Left colon (tissue), 2 donors: Measurements from ENCODE around the gene WDR70. TPM values are rescaled to one million over a fixed set of nuclear protein-coding genes. Genes with fewer than 3 reads are reported as not detected.
"Not testable (repeated sequence)": the region's sequence is repeated elsewhere in the genome, so short reads cannot be mapped to it uniquely, and the experiment has no call there.

Source experiments
- ATAC-seq: fragments of 200-7000 bp; cut with Tn5 transposase; one replicate; pipeline ENCODE4 v1.9.1; 2020; ENCODE audit warnings: mild to moderate bottlenecking, moderate library complexity
- DNase-seq, 2 donors: peaks; one replicate each; pipeline ENCODE4 v3.0.0-alpha.2; 2020
- intact Hi-C, 2 donors: fragments of 100-400 bp; cut with DNase I in 1 of 2; cut with micrococcal nuclease in 1 of 2; formaldehyde crosslinking; loops; one replicate each; pipeline versions ENCODE4 v1.11.2 to v1.14.0; 2022; cut with DNase I, micrococcal nuclease
- total RNA-seq, 2 donors: library from RNA; stranded (reverse); fragmentation: NEBNext Ultra II Directional; extraction: Animal tissue kit (Norgen Biotek cat#: 25700); gene quantifications; one replicate each; pipeline ENCODE4 v1.2.1, GENCODE V29; 2021
- donor health status: DM: no; HTN: no; CAD: no.
- donor health status: DM: yes; HTN: yes; CAD: no.

Gene WDR70
- total RNA-seq, 2 donors from 2014 or later, result 20.3 to 28.6 TPM

DNA sequence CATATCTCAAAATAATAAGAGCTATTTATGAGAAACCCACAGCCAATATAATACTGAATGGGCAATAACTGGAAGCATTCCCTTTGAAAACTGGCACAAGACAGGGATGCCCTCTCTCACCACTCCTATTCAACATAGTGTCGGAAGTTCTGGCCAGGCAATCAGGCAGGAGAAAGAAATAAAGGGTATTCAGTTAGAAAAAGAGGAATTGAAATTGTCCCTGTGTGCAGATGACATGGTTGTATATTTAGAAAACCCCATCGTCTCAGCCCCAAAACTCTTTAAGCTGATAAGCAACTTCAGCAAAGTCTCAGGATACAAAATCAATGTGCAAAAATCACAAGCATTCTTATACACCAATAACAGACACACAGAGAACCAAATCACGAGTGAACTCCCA lies 66.7 kb downstream of the WDR70 start:
- intact Hi-C loops, DNase-seq, ATAC-seq: not testable (repeated sequence)

- ATAC-seq (no peak), DNase-seq (no peak)
- intact Hi-C loops, result no loop called here
Measured at GRCh38 chr5:37448941-37449340, 69.8 kb downstream of the WDR70 start.

DNA sequence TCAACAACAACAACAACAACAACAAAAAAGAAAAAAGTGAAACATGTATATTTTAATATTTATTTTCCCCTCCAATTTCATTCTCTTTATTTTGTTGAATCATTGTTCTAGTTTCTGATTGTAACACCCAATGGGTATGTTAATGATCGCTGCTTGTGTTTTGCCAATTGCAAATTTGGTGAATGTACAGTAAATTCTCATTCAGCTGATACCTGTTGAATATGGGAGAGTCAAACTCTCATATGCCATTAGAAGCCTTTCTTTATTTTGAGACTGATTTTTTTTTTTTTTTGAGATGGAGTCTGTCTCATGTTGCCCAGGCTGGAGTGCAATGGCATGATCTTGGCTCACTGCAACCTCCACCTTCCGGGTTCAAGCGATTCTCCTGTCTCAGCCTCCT lies 72.9 kb downstream of the WDR70 start:
- ATAC-seq, intact Hi-C loops, DNase-seq: not testable (repeated sequence)

- ATAC-seq, intact Hi-C loops, DNase-seq: not testable (repeated sequence)
Measured at GRCh38 chr5:37453252-37453651, 74.1 kb downstream of the WDR70 start.

DNA sequence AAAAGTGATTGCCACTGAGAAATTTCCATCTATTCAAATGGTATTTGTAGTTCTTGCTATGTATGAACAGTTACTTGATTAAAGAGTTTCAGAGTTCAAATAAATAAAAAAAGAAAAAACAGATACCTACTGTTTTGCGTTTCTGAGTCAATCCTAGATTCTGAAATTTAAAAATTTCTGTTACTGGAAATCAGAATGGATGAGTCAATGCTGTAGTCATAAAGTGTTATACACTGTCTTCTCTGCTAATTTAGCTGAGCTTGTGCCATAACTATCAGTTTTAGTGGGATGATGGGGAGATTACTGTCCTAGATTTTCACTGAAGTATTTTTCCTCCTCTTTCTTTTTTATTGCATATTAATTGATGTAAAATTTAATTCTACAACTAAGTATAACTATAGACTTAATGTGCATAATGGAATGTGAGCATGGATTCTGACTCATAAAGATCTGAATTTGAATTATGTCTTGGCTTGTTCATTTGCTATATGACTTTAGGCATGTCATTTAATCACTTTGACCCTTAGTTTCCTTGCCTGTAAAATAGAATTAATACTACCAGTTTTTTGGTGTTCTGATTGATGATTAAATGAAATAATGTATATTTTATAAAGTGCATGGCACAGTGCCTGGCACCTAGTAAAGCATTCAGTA lies 75.4 kb downstream of the WDR70 start:
- ATAC-seq, intact Hi-C loops, DNase-seq: not testable (repeated sequence)

- ATAC-seq, DNase-seq, intact Hi-C loops: not testable (repeated sequence)
Measured at GRCh38 chr5:37463191-37464051, 84.3 kb downstream of the WDR70 start.

- intact Hi-C loops, ATAC-seq, DNase-seq: not testable (repeated sequence)
Measured at GRCh38 chr5:37464581-37464980, 85.5 kb downstream of the WDR70 start.

DNA sequence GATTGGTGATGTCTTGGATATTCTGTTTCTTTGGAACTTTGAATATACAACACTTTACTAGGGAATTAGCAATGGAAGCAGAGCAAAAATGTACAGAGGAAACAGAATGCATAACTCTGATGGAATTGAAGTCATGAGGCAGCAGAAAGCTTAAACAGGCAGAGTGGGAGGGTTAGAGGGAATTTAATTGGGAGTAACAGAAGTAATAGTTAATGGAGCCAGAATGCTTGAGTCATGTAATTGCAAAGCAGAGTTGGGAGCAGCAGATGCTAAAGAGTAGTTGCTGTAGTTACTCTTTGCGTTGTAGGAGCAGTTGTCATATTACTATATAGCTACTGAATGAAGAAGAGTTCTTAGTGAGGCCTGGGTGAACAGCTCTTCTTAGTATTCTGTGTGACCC lies 90.3 kb downstream of the WDR70 start:
- intact Hi-C loops, DNase-seq, ATAC-seq: not testable (repeated sequence)

GRCh38 chr5:37471666-37472197 lies 92.6 kb downstream of the WDR70 start:
- DNase-seq (no peak), ATAC-seq (no peak)
- intact Hi-C loops, result no loop called here

DNA sequence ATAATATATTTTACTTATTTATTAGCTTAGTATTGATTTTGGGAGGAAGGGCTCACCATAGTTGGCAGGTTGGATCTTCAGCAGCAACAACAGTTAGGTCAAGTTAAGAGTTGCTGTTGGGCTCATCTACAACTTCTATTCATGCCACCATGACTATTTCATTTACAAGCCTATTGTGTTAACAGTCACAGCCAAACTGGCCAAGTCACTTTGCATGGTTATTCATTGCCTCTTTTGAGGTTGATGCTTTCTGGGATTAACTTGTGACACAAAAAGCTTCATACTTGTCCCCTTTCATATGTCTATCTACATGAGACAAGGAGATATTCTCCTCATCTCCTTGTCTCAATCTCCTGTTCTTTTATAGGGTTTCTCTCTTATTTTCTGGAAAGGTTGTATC lies 98.3 kb downstream of the WDR70 start:
- DNase-seq (no peak), ATAC-seq (no peak)
- intact Hi-C loops, result no loop called here

- ATAC-seq, result no peak
- DNase-seq, result no peak
- intact Hi-C loops, result no loop called here
Measured at GRCh38 chr5:37478121-37478894, 99.2 kb downstream of the WDR70 start.

DNA sequence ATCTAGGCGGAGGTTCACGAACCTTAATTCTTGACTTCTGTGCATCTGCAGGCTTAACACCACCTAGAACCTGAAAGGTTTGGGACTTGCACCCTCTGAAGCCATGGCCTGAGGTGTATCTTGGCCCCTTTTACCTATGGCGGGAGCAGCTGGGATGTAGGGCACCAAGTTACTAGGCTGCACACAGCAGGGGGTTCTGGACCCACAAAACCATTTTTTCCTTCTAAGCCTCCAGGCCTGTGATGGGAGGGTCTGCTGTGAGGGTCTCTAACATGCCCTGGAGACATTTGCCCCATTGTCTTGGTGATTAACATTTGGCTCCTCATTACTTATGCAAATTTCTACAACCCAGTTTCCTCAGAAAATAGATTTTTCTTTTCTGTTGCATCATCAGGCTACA lies 102.3 kb downstream of the WDR70 start:
- DNase-seq, intact Hi-C loops, ATAC-seq: not testable (repeated sequence)

GRCh38 chr5:37490120-37490810 lies 111.1 kb downstream of the WDR70 start:
- ATAC-seq, result no peak
- intact Hi-C loops, result no loop called here
- no peak for DNase-seq

DNA sequence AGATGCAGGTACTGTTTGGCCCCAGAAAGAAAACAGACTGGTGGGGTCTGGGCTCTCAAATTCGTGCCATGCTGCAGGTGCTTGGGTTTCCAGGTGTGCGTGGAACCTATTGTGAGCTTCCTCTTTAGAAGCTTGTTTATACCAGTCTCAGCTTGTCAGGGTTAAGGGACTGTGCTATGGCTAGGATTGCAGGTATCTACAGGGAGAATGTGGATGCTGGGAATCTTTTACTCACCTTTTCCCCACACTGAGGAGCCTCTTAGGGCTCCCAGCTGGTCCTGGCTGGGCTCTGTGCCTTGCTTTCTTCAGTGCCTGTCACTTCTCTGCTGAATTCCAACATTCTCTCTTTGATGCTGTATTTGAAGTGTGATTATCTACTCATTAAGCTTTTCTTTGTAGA lies 111.8 kb downstream of the WDR70 start:
- intact Hi-C loops, result no loop called here
- DNase-seq, result no peak
- no peak for ATAC-seq

DNA sequence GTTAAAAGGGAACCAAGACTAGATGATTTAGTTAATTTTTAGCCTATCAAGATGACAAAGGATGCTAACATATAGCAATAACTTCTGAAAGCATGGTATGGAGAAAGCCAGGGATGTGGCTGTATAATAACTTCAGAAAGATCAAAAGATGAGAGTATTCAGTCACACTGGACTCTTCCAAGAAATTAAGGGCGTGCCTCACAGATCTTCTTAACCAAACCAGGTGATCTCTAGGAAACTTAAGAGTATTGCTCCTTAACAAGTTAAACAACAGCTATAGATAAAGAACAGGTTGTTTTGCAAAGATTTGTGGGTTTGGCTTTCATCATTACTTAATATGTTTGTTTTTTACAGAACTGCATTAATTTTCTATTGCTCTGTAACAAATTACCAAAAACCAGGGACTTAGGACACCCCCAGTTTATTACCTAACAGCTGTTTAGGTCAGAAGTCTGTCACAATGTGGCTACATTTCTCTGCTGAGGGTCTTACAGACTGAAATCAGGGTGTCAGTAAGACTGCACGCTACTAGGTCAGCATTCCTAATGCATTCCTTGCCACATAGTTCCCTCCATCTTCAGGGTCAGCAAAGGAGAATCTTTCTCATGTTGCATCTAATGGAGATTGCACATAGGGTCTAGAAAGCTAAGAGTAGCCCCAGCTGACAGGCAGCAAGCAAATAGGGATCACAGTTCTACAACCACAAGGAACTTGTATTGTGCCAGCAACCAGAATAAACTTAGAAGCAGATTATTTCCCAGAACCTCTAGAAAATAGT lies 113.8 kb downstream of the WDR70 start:
- DNase-seq (no peak), ATAC-seq (no peak)
- intact Hi-C loops, result no loop called here

DNA sequence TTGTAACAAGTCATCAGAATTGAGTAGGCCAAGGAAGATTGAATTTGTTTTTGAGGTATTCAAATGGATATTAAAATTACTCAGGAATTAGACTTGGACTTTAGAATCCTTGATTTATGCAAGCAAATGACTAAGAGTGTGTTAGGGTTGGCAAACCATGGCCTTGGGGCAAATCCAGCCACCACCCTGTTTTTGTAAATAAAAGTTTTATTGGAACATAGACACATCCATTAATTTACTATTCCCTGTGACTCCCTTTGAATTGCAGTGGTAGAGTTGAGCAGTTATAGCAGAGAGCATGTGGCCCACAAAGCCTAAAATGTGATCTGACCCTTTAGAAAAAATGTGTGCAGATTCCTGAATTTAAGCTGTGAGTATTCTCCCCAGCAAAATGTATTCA lies 115.6 kb downstream of the WDR70 start:
- ATAC-seq, result peak; percentile 94
- intact Hi-C loops, result no loop called here
- peak in 1 of 2 donors; percentile 12 for DNase-seq

DNA sequence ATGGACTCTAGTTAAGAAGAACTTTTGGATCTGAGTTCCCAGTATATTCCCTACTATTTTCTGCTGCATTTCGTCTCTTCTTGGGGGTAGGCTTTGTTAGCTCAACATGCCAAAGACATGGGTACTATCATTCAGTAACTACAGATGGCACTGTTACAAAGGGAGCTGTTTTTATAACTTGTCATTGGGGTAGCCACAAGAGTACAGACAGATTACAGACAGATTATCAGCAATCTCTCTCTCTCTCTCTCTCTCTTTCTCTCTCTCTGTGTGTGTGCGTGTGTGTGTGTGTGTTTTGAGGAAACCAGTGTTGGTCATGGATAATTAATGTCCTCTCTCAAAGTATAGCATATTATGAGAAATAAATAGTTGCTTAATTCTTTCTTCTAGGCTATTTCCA lies 116.1 kb downstream of the WDR70 start:
- ATAC-seq (peak; percentile 60), DNase-seq (no peak)
- intact Hi-C loops, result no loop called here
